Skeletal muscle tissue (tissue), 4 donors: Measurements from ENCODE around the gene ZSCAN5B. TPM values are rescaled to one million over a fixed set of nuclear protein-coding genes. Genes with fewer than 3 reads are reported as not detected.
"Not testable (repeated sequence)": the region's sequence is repeated elsewhere in the genome, so short reads cannot be mapped to it uniquely, and the experiment has no call there.

Source experiments
- H3K27ac ChIP-seq: one replicate; pipeline ENCODE4 v1.7.0; 2013; ENCODE audit warnings: mild to moderate bottlenecking, low read depth, low read length, inconsistent platforms
- H3K27me3 ChIP-seq, 3 donors: one replicate each; pipeline ENCODE4 v1.7.0; 2013; ENCODE audit warnings: low read length in 3 of 3; ENCODE audit not compliant: control insufficient read depth in 3 of 3, insufficient read depth in 3 of 3
- H3K36me3 ChIP-seq, 3 donors: one replicate each; pipeline ENCODE4 v1.7.0; 2013; ENCODE audit warnings: low read length in 3 of 3; ENCODE audit not compliant: control insufficient read depth in 3 of 3, insufficient read depth in 3 of 3
- H3K4me1 ChIP-seq, 3 donors: one replicate each; pipeline ENCODE4 v1.7.0; 2013; ENCODE audit warnings: low read length in 3 of 3, mild to moderate bottlenecking in 3 of 3; ENCODE audit not compliant: control insufficient read depth in 3 of 3, insufficient read depth in 3 of 3
- H3K4me3 ChIP-seq, 3 donors: one replicate each; pipeline ENCODE4 v1.7.0; 2013; ENCODE audit warnings: low read length in 3 of 3
- H3K9ac ChIP-seq, 3 donors: one replicate each; pipeline ENCODE4 v1.7.0; 2013; ENCODE audit warnings: low read length in 3 of 3, mild to moderate bottlenecking in 3 of 3, moderate library complexity in 2 of 3, low read depth in 1 of 3
- H3K9me3 ChIP-seq, 3 donors: one replicate each; pipeline ENCODE4 v1.7.0; 2013; ENCODE audit warnings: low read length in 3 of 3; ENCODE audit not compliant: control insufficient read depth in 3 of 3
- total RNA-seq: library from RNA; depleted of rRNA; stranded (reverse); fragments of >200 nt; gene quantifications from one replicate; pipeline ENCODE4 v1.2.3, GENCODE V29; 2014
- donor health status: Osteomylitis.

The ZSCAN5B gene
- total RNA-seq, 1 donor from 2014 or later, result under 0.01 TPM

GRCh38 chr19:56149656-56150038, 47.9 kb downstream of the ZSCAN5B start:
- no peaks in the 10 kb centered on the region for H3K27me3 ChIP-seq
- H3K9me3 ChIP-seq, result no peaks in the 10 kb centered on the region
- H3K4me1 ChIP-seq, result peaks cover 14 to 20% (median 16%) of the 10 kb centered on the region in 3 donors
- H3K4me3 ChIP-seq, result peak overlapping the region in 1 of 3 donors; percentile 26
- H3K9ac ChIP-seq, result peak overlapping the region; percentile 3 to 41 (median 34)
- H3K36me3 ChIP-seq, result peaks cover 7 to 15% (median 10%) of the 10 kb centered on the region in 3 donors
- H3K27ac ChIP-seq, result peak overlapping the region; percentile 79

- H3K9ac ChIP-seq, H3K4me3 ChIP-seq, H3K27ac ChIP-seq, H3K9me3 ChIP-seq, H3K27me3 ChIP-seq: not testable (repeated sequence)
- H3K36me3 ChIP-seq, result peaks cover 5 to 14% (median 7%) of the 10 kb centered on the region in 3 donors
- peaks cover 14 to 20% (median 16%) of the 10 kb centered on the region in 3 donors for H3K4me1 ChIP-seq
Measured at GRCh38 chr19:56148955-56149655, 48.5 kb downstream of the ZSCAN5B start.

GRCh38 chr19:56148096-56148495, 49.5 kb downstream of the ZSCAN5B start:
- Histone ChIP-seq H3K9ac (no peak overlapping the region), H3K4me3 (no peak overlapping the region), H3K4me1 (peaks cover 10 to 15% (median 14%) of the 10 kb centered on the region in 3 donors), H3K36me3 (peaks cover 5 to 14% (median 7%) of the 10 kb centered on the region in 3 donors), H3K9me3 (no peaks in the 10 kb centered on the region), H3K27ac (no peak overlapping the region), H3K27me3 (no peaks in the 10 kb centered on the region)

- Histone ChIP-seq H3K4me1 (peaks cover 11 to 22% (median 11%) of the 10 kb centered on the region in 3 donors), H3K9me3 (no peaks in the 10 kb centered on the region), H3K27me3 (no peaks in the 10 kb centered on the region), H3K27ac (no peak overlapping the region), H3K36me3 (peaks cover 7 to 14% (median 7%) of the 10 kb centered on the region in 3 donors), H3K9ac (no peak overlapping the region), H3K4me3 (no peak overlapping the region)
Measured at GRCh38 chr19:56147307-56147706, 50.3 kb downstream of the ZSCAN5B start.

GRCh38 chr19:56146904-56147303, 50.7 kb downstream of the ZSCAN5B start:
- H3K27ac ChIP-seq, result no peak overlapping the region
- no peak overlapping the region for H3K9ac ChIP-seq
- peaks cover 12 to 26% (median 14%) of the 10 kb centered on the region in 3 donors for H3K4me1 ChIP-seq
- H3K27me3 ChIP-seq, result no peaks in the 10 kb centered on the region
- no peaks in the 10 kb centered on the region for H3K9me3 ChIP-seq
- H3K36me3 ChIP-seq, result peaks cover 7 to 14% (median 7%) of the 10 kb centered on the region in 3 donors
- no peak overlapping the region for H3K4me3 ChIP-seq

- no peak overlapping the region for H3K27ac ChIP-seq
- H3K27me3 ChIP-seq, result no peaks in the 10 kb centered on the region
- no peaks in the 10 kb centered on the region for H3K9me3 ChIP-seq
- H3K4me3 ChIP-seq, result no peak overlapping the region
- peak overlapping the region in 1 of 3 donors; percentile 16 for H3K9ac ChIP-seq
- peaks cover 7 to 14% (median 7%) of the 10 kb centered on the region in 3 donors for H3K36me3 ChIP-seq
- peaks cover 15 to 30% (median 17%) of the 10 kb centered on the region in 3 donors for H3K4me1 ChIP-seq
Measured at GRCh38 chr19:56145698-56146097, 51.9 kb downstream of the ZSCAN5B start.

GRCh38 chr19:56144831-56145230, 52.8 kb downstream of the ZSCAN5B start:
- Histone ChIP-seq H3K9me3 (no peaks in the 10 kb centered on the region), H3K27me3 (no peaks in the 10 kb centered on the region), H3K36me3 (peaks cover 7 to 12% (median 7%) of the 10 kb centered on the region in 3 donors), H3K27ac (no peak overlapping the region), H3K4me1 (peaks cover 14 to 26% (median 15%) of the 10 kb centered on the region in 3 donors), H3K4me3 (no peak overlapping the region), H3K9ac (no peak overlapping the region)

- peaks cover 14 to 26% (median 15%) of the 10 kb centered on the region in 3 donors for H3K4me1 ChIP-seq
- H3K9me3 ChIP-seq, result no peaks in the 10 kb centered on the region
- no peak overlapping the region for H3K9ac ChIP-seq
- H3K27me3 ChIP-seq, result no peaks in the 10 kb centered on the region
- H3K36me3 ChIP-seq, result peaks cover 7 to 12% (median 7%) of the 10 kb centered on the region in 3 donors
- no peak overlapping the region for H3K4me3 ChIP-seq
- H3K27ac ChIP-seq, result no peak overlapping the region
Measured at GRCh38 chr19:56144376-56144775, 53.2 kb downstream of the ZSCAN5B start.

GRCh38 chr19:56142897-56143434, 54.6 kb downstream of the ZSCAN5B start:
- Histone ChIP-seq H3K36me3 (peaks cover 2 to 8% (median 7%) of the 10 kb centered on the region in 3 donors), H3K4me3 (no peak overlapping the region), H3K27ac (no peak overlapping the region), H3K27me3 (no peaks in the 10 kb centered on the region), H3K9me3 (no peaks in the 10 kb centered on the region), H3K9ac (no peak overlapping the region), H3K4me1 (peaks cover 14 to 26% (median 15%) of the 10 kb centered on the region in 3 donors)
